HFFc6 (cell line): Measurements from ENCODE around the gene AASDHPPT. TPM values are rescaled to one million over a fixed set of nuclear protein-coding genes. Genes with fewer than 3 reads are reported as not detected.

Source experiments
- DNase-seq: peaks from one replicate; pipeline ENCODE4 v3.0.0-alpha.2; 2018
- H3K27ac Mint-ChIP-seq: 2 replicates; pipeline ENCODE4 v1.8.0; 2020; ENCODE audit warnings: mild to moderate bottlenecking, mixed read lengths
- H3K27me3 Mint-ChIP-seq: 2 replicates; pipeline ENCODE4 v1.8.0; 2021; ENCODE audit warnings: mild to moderate bottlenecking, moderate library complexity, mixed read lengths; ENCODE audit not compliant: insufficient read depth
- H3K36me3 Mint-ChIP-seq: 2 replicates; pipeline ENCODE4 v1.8.0; 2021; ENCODE audit warnings: low read depth, mixed read lengths
- H3K4me1 Mint-ChIP-seq: 2 replicates; pipeline ENCODE4 v1.8.0; 2020; ENCODE audit warnings: low read depth, mixed read lengths
- H3K4me3 Mint-ChIP-seq: 2 replicates; pipeline ENCODE4 v1.8.0; 2020; ENCODE audit warnings: mild to moderate bottlenecking, moderate library complexity, mixed read lengths
- H3K9me3 Mint-ChIP-seq: 2 replicates; pipeline ENCODE4 v1.8.0; 2020; ENCODE audit warnings: mild to moderate bottlenecking, mixed read lengths
- total RNA-seq, 6 experiments: library from RNA; stranded (reverse); fragmentation: NEBNext Ultra II Directional; extraction: Animal tissue kit (Norgen Biotek cat#: 25700); gene quantifications; 2 replicates in 1 of 6; 3 replicates in 5 of 6; pipeline ENCODE4 v1.2.3, GENCODE V29; 2021
- TF ChIP-seq, protein P1 (sequence below): fragments of 200-600 bp; sonication (generic); IDR thresholded peaks from 2 replicates; pipeline ENCODE4 v1.5.0; 2021; ENCODE audit warnings: antibody characterized with exemption, mild to moderate bottlenecking

The AASDHPPT gene
- total RNA-seq, 6 experiments from 2014 or later, result 37.5 to 49.1 (median 41.0) TPM

DNA sequence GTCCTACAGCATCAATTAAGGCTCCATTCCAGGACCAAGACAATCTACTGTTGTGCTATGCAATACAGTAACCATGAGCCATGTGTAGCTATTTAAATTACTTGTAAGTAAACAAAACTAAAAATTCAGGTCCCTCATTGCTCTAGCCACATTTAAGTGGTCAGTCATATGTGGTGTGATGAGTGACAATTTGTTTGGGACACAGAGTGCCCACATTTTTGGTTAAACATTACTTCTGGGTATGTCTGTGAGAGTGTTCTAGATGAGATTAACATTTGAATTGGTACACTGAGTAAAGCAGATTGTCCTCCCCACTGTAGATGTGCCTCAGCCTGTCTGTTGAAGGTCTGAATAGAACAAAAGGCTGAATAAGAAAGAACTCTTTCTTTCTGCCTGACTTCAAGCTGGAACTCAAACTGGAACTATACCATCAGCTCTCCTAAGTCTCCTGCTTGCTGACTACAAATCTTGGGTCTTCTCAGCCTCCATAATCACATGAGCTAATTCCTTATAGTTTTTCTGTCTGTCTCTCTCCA is 16.1 kb upstream of the AASDHPPT start:
- TF ChIP-seq, protein P1, sequence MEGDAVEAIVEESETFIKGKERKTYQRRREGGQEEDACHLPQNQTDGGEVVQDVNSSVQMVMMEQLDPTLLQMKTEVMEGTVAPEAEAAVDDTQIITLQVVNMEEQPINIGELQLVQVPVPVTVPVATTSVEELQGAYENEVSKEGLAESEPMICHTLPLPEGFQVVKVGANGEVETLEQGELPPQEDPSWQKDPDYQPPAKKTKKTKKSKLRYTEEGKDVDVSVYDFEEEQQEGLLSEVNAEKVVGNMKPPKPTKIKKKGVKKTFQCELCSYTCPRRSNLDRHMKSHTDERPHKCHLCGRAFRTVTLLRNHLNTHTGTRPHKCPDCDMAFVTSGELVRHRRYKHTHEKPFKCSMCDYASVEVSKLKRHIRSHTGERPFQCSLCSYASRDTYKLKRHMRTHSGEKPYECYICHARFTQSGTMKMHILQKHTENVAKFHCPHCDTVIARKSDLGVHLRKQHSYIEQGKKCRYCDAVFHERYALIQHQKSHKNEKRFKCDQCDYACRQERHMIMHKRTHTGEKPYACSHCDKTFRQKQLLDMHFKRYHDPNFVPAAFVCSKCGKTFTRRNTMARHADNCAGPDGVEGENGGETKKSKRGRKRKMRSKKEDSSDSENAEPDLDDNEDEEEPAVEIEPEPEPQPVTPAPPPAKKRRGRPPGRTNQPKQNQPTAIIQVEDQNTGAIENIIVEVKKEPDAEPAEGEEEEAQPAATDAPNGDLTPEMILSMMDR, result no peak
- H3K36me3 Mint-ChIP-seq, result no peaks in the 10 kb centered on the region
- no peak overlapping the region for H3K27ac Mint-ChIP-seq
- H3K9me3 Mint-ChIP-seq, result no peaks in the 10 kb centered on the region
- H3K4me1 Mint-ChIP-seq, result no peaks in the 10 kb centered on the region
- H3K4me3 Mint-ChIP-seq, result no peak overlapping the region
- H3K27me3 Mint-ChIP-seq, result no peaks in the 10 kb centered on the region
- no peak for DNase-seq

DNA sequence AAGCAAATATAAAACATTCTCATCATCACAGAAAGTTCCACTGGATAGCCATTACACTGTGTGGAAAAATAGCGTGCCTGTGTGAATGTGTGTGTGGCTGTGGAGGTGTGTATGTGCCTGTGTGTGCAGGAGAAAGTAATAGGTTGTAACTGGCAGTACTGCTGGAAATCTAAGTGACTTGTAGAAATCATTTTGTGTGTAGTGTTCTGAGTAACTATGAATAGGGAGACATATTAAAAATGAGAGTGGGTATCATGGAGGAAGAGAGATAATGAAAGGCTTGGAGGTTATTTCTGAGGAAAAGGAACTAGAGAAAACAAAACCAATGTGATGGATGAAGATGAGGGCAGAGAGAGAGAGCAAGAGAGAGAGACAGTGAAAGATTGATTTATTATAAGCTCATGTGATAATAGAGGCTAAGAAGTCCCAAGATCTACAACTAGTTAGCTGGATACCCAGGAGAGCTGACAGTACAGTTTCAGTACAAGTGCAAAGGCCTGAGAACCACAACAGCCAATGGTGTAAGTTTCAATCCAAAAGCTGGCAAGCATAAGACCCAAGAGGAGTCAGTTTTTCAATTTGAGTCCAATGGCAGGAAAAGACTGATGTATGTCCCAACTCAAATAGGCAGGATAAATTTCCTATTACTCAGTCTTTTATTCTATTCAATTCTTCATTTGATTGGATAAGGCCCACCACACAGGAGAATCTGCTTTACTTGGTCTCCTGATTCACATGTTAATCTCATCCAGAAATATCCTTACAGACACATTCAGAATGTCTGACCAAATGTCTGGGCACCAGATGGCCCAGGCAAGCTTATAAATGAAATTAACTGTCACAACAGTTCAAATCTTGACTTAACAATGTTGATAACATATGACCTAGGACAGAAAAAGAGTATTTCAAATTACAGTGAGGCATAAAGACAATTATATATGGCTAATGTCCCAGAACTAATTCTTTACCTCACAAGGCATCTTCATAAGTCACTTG is 15.2 kb upstream of the AASDHPPT start:
- H3K36me3 Mint-ChIP-seq, result no peaks in the 10 kb centered on the region
- H3K4me3 Mint-ChIP-seq, result no peak overlapping the region
- no peak for DNase-seq
- TF ChIP-seq, protein P1, result no peak
- H3K9me3 Mint-ChIP-seq, result no peaks in the 10 kb centered on the region
- H3K27ac Mint-ChIP-seq, result no peak overlapping the region
- no peaks in the 10 kb centered on the region for H3K4me1 Mint-ChIP-seq
- H3K27me3 Mint-ChIP-seq, result no peaks in the 10 kb centered on the region

DNA sequence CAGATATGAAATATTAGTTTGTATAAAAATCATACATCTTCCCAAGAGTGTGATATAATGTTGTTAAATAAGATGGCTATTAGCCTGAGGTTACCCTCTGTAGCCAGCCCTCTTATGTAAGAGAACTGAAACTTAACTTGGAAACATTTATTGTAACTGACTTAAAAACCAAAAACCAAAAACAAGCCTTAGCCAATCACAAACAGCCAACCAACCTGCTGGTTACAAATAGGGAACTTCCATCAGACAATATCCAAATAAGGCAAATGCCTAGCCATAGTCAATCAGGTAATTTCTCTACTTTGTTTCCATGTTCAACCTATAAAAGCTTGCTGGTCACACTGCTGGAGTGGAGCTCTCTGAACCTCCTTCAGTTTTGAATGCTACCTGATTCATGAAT is 14.5 kb upstream of the AASDHPPT start:
- TF ChIP-seq, protein P1, result no peak
- Mint-ChIP-seq H3K4me3 (no peak overlapping the region), H3K27me3 (no peaks in the 10 kb centered on the region), H3K27ac (no peak overlapping the region), H3K9me3 (no peaks in the 10 kb centered on the region), H3K4me1 (no peaks in the 10 kb centered on the region), H3K36me3 (no peaks in the 10 kb centered on the region)
- DNase-seq, result no peak

DNA sequence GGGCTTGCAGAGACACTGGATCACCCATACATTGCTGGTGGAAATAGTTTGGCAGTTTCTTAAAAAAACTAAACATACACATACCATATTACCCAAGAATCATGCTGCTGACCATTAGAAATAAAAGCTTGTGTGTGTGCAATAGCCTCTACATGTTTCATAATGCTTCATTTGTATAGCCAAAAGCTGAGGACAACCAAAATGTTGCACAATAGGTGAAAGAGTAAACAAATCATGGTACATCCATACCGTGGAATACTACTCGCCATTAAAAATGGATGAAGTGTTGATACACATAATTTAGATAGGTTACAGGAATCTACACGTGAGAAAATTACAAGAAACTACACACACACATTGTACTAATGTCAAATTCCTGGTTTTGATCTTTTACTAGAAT is 6.9 kb upstream of the AASDHPPT start:
- DNase-seq, result no peak
- Mint-ChIP-seq H3K27me3 (no peaks in the 10 kb centered on the region), H3K4me1 (no peaks in the 10 kb centered on the region), H3K27ac (no peak overlapping the region), H3K9me3 (no peaks in the 10 kb centered on the region), H3K4me3 (no peak overlapping the region), H3K36me3 (no peaks in the 10 kb centered on the region)
- TF ChIP-seq, protein P1, result no peak

DNA sequence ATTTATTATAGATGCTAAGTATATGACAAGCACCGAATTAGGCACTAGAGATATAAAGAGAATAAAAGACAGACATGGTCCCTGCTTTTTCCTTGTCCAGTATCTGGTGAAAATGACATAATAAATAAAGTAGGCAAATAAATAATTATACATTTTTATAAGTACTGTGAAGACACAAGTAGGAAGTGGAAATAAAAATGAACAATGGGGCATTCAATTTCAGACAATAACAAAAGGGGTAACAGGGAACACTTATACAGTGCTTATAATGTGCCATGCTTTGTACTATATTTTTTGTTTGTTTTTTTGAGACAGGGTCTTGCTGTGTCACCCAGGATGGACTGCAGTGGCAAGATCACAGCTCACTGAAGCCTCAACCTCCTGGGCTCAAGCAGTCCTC is 4.7 kb upstream of the AASDHPPT start:
- no peaks in the 10 kb centered on the region for H3K27me3 Mint-ChIP-seq
- TF ChIP-seq, protein P1, result no peak
- no peaks in the 10 kb centered on the region for H3K9me3 Mint-ChIP-seq
- H3K27ac Mint-ChIP-seq, result no peak overlapping the region
- no peak overlapping the region for H3K4me3 Mint-ChIP-seq
- H3K36me3 Mint-ChIP-seq, result no peaks in the 10 kb centered on the region
- DNase-seq, result no peak
- H3K4me1 Mint-ChIP-seq, result peaks cover 10% of the 10 kb centered on the region
